ENCODE data around the gene C14orf132.
"Not testable (repeated sequence)": the region's sequence is repeated elsewhere in the genome, so short reads cannot be mapped to it uniquely, and the experiment has no call there.

The C14orf132 gene

DNA sequence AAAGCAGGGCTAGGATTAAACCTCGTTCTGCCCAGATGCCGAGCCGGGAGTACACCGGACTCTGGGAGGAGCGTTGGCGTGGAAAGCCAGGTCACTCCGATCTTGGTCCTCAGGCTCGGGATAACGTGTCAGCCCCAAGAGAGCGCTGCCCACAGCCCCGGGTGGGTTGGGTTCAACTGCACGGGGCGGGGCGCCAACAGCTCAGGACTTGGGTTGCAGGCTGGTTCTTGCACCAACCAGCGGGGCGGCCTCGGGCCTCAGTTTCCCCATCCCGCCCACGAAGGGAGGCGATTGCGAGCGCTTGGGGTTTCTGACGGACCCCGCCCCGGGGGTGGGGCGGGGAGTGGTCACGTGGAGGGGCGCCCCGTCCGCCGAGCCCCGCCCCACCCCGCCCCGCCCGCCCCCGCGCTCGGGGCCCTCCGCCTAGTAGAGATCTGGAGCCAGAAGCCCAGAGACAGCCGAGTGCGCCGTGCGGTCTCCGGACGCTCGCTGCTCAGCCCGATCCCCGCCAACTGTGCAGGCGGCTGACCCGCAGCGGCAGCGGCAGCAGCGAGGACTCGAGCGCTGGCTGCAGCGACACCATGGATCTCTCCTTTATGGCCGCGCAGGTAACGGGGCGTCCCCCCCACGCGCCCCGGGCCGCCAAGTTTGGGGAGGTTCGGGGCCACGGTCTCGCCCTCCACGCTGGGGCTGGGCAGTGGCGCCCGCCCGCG lies at the start of gene C14orf132:
Gene C14orf132 (plus strand): TSS at position 443 of the 713 bp plus-strand sequence. CDS start 139 bp downstream, at position 582.
- no peak for FAIRE-seq
- DNase-seq (ENCODE audit: low spot score): peak; percentile 86

DNA sequence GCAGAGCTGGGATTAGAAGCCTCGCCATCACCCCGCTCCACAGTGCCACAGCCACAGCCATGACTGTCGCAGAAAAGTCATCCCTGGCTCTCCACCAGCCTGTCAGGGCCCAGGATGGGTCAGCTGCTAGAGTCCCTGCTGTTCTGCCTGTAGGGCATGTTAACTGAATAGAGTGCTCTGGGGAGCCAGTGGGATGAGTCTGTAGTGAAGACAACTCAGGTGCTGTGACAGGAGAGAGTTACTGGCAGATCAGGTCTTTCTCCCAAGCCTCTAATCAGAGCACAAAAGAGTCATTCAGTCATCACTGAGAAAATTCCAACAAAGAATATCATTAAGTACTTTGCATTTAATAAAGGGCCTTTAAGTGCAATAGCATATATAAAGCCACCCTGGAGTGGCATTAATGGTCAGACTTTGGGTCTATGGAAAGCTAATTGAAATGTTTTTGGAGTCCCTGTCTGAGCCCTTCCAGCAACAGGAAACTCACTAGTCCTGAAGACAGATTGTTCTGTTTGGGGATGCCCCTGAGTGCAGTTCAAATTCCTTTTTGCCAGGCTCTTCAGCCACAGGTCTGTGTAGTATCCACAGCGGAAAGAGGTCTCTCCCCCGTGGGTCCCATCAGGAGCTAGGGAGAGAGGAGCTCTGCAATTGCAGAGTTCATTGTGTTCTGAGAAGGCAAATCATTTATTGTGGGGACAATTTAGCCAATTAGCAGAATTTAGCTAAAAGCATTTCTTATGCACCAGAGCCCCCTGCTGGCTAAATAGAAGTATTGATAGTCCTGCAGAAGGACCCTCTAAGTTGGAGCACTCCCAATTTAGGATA lies 45.2 kb upstream of the C14orf132 start:
- FAIRE-seq (no peak), DNase-seq (ENCODE audit: low spot score) (peak; percentile 37)

DNA sequence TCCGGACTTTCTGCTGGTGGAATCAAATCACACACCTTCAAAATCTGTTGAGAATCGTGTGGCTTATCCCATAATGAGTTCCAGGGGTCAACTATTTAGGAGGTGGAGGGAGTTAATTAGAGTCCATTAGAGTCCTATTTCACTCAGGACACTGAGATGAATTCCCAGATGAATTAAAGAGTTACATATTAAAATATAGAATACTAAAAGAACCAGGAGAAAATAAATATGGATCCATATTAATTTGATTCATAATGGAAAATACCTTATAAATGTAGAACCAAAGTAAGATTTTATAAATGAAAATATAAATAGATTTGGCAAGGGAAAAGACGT lies 44.6 kb upstream of the C14orf132 start:
- FAIRE-seq: no peak

DNA sequence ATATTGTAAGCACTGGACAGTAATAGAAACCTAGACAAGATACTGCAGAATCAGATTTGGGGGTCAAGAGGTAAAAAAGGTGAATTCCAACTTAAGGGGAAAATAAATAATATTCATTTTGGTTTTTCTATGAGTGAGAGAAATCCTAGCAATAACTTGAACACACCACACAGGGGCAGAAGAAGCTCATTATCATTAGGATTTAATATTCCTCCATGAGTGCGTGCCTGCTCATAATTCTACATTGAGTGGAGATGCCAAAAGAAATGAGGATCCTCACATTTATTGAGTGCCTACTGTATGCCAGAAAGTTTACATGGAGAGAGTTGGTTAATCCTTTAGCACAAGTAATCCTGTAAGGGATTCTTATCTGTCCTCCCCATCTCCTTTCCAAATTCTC lies 40.5 kb upstream of the C14orf132 start:
- FAIRE-seq (no peak), DNase-seq (ENCODE audit: low spot score) (no peak)

More for the DNA sequence above, 44.6 kb upstream of the C14orf132 start:
- DNase-seq (ENCODE audit: low spot score): no peak

DNA sequence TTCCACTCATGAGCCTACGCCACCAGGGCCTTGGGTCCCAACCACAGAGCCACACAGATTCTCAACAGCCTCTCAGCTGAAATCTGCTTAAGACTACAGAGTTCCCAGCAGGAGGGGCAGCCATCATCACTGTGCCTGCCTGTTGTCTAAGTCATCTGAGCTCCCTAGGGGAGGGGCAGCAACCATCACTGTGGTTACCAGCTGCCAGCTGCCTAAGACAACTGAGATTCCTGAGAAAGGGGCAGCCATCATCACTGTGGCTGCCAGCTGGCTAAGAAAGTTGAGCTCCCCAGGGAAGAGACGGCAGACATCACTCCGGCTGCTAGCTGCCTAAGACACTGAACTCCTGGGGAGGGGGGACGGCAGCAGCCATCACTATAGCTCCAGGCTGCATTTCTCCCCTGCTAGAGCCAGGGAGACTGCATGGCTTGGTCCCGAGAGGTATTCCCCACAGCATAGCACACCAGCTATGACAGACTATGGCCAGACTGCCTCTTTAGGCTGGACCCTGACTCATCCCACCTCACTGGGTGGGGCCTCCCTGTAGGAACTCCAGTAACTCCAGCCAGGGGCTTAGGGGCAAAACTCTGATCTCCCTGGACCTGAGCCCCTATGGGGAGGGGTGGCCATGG lies 37.2 kb upstream of the C14orf132 start:
- FAIRE-seq: no peak

DNA sequence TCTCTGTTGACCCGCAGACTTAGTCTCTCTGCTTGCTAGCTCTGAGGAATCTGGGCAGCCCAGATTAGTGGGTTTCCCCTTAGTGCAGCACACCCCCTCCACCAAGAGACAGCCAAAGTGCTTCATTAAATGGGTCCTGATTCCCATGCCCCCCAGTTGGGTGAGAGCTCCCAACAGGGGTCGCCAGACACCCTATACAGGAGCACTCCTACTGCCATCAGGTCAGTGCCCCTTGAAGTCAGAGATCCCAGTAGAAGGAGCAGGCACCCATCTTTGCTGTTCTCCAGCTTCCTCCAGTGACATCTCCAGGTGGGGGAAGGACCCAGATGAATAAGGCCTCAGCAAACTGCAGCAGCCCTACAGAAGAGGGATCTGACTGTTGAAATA lies 36.7 kb upstream of the C14orf132 start:
- no peak for DNase-seq (ENCODE audit: low spot score)
- no peak for FAIRE-seq

More for the DNA sequence above, 37.2 kb upstream of the C14orf132 start:
- no peak for DNase-seq (ENCODE audit: low spot score)

DNA sequence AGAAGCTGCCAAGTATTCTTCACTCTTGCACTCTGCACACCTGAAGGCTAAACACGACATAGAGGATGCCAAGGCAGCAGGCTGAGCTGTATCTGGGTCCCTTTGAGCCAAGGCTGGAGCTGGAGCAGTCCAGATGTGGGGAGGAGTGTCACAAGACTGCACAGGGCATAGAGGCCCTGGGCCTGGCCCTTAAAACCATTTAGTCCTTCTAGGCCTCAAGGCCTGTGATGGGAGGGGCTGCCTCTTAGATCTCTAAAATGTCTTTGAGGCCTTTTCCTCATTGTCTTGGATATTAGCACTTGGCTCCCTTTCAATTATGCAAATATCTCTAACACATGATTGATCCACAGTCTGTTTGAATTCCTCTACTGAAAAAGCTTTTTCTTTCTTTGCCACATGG lies 28.0 kb upstream of the C14orf132 start:
- no peak for DNase-seq (ENCODE audit: low spot score)
- no peak for FAIRE-seq

DNA sequence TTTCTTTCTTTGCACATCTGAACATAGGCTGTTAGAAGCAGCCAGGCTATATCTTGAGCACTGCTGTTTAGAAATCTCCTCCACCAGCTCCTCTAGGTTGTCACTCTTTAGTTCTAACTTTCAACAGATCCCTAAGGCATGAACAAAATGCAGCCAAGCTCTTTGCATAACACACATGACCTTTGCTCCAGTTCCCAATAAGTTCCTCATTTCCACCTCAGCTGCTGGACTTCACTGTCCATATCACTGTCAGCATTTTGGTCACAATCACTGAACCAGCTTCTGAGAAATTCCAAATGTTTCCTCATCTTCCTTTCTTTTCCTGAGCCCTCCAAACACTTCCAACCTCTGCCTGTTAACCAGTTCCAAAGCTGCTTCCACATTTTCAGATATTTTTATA lies 27.6 kb upstream of the C14orf132 start:
- DNase-seq (ENCODE audit: low spot score) (no peak), FAIRE-seq (no peak)

DNA sequence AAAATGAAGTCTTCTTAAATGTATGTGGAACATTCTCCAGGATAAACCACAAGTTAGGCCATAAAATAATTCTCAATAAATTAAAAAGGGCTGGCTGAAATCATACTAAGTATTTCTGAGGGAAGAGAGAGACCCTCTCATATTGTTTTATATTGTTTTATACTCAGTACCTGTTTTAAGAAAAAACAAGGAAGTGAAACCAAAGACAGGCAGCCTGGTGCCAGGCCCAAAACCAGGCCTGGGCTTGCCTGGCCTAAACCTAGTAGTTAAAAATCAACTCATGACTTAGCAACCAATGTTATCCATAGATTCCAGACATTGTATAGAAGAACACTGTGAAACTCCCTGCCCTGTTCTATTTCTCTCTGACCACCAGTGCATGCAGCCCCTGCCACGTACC lies 26.4 kb upstream of the C14orf132 start:
- DNase-seq (ENCODE audit: low spot score); FAIRE-seq: not testable (repeated sequence)

DNA sequence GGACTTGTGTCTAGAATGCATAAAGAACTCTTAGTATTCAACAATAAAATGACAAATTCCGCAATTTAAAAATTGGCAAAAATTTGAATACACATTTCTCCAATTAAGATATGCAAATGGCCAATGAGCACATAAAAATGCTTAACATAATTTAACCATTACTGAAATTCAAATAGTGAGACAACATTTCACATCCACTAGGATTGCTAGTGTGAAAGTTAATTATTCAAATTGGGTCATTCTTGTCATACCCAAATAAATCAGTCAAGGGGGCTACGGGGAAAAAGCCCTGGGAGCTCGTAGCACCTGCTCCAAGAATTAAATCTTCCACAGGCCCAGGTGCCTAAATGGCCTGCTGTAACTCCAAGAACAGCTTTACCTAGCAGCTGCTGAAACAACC lies 25.0 kb upstream of the C14orf132 start:
- no peak for FAIRE-seq
- DNase-seq (ENCODE audit: low spot score): no peak

DNA sequence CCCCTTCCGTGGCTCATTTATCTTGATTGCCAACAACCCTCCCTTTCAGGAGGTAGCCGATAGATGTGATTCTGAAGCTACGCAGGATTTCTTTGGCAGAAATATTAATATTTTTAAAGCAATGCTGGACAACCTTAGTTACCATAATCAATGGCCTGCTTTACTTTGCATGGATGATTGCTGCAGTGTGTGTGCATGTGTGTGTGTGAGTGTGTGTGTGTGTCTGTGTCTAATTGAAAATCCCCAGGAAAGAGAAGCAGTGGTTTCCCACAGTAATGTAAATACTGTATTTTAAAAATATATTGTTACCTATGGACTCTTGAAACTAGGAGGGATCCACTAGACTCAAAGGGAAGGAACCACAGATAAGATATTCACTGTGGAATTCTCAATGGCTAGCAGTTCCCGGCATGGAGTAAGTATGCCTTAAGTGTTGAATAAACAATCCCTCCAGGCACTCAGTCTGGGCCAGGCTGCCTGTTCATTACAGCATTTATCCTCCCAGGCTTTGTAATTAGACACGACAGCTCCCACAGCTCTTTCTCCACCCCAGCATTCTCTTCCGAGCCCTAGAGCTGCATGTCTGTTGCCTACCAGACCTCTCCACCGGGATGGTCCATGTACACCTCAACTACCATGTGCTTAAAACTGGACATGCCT lies 22.5 kb upstream of the C14orf132 start:
- DNase-seq (ENCODE audit: low spot score): no peak
- FAIRE-seq: no peak

DNA sequence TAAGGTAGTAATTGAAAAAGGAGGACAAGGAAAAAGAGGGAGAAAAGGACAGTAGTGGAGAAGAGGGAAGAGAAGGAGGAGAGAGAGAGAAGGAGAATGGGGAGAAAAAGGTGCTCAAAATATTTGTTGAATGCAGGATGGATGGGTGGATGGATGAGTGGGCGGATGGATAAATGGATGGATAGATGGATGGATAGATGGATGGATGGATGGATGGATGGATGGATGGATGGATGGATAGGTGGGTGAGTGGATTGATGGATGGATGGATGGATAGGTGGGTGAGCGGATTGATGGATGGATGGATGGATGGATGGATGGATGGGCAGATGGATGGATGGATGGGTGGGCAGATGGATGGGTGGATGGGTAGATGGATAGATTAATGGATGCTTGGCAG lies 21.3 kb upstream of the C14orf132 start:
- no peak for FAIRE-seq
- no peak for DNase-seq (ENCODE audit: low spot score)

DNA sequence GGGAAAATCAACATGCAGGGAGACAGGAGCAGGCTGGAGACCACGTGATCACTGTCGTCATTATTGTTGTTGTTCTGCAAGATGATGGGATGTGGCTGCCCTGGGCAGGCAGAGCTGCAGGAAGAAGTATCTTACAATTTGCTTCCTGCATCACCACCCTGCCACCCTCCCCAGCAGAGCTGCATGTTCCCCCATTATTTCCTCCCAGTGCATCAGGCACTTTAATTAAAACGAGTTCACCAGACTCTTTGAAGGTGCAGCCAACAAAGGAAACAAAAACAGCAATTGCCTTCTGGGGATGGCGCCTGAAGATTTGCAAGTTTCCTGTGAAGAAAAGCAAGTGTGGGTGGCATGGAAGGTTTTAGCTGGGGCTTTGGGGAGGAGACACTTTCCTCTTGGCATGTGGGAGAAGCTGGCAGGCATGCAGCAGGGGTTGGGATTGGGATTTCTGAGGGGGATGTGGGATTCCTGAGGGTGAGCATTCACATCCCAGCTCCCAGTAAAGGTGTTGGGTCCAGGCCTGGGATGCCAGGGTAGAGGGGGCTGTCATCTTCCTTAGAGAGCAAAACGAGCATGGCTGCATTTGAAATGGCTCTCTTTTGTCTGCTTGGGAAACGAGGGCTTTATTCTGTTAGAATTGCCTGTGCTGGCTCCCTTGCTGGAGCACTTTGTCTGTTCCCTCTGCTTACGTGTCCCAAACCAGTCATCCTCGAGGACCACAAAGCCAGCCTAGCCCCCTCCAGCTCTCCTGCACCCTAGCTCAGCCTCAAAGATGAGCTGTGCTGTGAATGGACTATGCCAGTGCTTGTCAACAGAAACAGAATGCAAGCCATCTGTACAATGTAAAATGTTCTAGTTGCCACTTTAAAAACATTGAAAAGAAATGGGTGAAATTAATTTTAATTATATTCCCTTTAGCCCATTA lies 11.5 kb upstream of the C14orf132 start:
- DNase-seq (ENCODE audit: low spot score) (no peak), FAIRE-seq (no peak)

DNA sequence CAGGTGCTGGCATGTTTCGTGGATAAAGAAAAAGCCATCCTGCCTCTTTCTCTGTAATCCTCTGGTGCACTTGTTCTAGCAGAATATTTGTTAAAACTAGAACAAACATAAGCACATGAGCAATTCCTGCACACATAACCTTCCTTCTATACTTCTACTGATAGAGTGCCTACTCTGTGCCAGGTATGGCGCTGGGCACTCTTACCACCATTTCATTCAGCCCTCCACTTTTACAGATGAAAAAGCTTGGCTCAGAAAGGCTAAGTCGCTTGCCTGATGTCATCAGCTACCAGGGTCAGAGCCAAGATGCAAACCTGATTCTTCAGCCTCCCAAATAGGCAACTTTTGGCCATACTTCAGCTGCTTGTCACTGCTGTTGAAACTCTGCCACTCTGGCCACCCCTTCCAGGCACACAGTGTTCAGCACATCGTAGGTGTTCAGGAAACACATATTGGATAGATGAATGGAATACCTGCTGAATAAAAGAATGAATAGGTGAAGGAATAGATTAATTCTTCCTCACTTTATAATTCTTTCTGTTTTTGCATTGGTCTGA lies 10.0 kb upstream of the C14orf132 start:
- DNase-seq (ENCODE audit: low spot score) (no peak), FAIRE-seq (no peak)

DNA sequence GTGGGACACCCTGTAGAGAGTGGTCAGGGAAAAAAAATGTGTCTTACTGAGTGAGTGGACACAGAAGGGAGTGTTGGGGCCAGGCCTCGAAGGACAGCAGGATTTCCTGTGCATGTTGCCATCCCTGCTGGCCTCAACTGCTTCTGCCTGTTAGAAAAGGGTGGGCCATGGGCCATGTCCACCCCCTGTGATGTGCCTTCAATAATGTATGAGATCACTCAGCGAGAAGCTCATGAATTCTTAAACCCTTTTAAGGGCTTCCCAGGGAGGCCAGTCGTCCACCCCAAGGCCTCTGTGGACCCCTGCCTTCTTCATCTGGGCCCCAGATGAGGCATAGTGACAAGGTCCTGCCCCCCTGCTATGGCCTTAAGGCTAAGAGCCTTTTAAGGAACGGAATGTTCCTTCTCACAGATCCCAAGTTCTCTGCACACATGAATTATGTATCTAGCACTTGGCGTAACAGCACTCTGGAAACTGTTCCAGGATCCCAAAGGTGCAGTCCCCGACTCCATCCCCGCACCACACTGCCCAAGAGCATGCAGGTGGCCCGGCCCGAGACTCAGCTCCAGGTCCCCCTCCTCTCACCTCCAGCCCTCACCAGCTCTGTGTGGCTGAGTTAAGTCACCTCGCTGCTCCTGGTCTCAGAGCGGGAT lies 8.9 kb upstream of the C14orf132 start:
- no peak for FAIRE-seq
- DNase-seq (ENCODE audit: low spot score): no peak

DNA sequence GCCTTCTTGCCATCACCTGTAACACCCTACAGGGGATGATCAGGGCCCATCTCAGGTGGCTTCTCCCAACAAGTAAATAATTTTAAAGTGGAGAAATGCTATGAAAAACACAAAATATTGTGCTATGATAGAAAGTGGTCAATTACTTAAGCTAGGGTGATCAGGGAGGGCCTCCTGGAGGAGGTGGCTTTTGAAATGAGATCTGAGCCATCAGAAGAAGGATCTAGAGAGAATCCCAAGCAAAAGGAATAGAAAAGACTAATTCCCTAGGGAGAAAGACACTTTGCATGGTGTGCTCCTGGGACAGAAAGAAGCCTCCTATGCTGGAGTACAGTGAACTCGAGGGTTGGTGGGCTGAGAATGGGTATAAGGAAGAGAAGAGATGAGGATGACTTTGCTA lies 7.5 kb upstream of the C14orf132 start:
- FAIRE-seq (no peak), DNase-seq (ENCODE audit: low spot score) (no peak)

DNA sequence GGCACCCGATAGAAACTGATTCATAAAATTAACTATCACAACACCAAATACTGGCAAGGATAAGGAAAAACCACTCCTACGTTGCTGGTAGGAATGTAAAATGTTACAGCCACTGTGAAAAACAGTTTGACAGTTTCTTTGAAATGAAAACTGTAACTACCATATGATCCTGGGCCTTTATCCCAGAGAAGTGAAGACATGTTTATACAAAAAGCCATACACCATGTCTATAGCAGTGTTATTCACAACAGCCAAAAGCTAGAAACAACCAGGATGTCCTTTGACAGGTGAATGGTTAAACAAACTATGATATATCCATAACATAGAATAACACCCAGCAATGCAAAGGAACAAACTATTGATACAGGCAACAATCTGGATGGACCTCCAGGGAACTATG lies 3.7 kb upstream of the C14orf132 start:
- no peak for FAIRE-seq
- DNase-seq (ENCODE audit: low spot score): no peak

DNA sequence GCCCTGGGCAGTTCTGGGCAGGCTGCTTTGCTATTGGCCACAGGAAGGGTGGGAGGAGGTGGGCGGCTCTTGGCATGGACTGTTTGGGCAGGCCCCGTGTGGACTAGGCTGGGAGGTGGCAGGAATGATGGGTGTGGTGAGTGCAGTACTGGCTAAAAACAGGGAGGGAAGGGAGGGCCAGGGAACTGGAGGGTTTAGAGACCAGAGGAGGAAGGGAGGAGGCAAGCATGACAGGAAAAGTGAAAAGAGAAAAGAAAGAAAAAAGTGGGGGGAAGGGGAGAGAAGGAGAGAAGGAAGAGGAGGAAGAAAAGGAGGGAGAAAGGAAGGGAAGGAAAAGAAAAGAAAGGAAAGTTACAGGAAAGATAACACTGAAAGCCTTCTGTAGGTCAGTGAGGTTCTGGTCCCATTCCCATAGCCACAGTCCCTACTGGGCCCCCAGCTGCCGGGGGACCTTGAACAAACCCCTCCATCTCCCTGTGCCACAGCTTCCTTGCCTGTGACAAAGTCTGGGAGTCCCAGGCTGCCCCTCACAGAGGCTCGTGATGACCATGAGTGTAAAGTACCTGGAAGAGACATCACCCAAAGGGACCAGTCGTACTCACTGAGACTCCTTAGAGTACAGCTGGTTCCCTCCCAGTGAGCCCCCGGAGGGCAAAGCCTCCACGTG lies 1.1 kb upstream of the C14orf132 start:
- FAIRE-seq (no peak), DNase-seq (ENCODE audit: low spot score) (peak; percentile 51)

DNA sequence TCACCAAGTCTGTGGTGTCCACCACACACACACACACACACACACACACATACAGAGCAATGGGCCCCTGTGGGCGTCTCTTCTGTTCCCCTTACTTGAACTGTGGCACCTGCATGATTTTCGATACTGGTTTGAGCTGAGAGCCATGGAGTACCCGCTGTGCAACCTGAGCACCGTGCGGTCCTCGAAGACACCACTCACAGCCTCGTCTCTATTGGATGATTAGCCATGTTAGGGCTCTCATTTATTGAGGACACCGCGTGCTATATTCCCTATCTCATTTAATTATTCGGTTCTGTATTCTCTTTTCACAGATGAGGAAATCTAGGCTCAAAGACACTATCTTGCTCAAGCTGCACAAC lies 623 bp upstream of the C14orf132 start:
- FAIRE-seq (no peak), DNase-seq (ENCODE audit: low spot score) (no peak)

All from urothelium cell line (cell line).